Measurements from ENCODE around the gene OR2Y1.
"Not testable (repeated sequence)": the region's sequence is repeated elsewhere in the genome, so short reads cannot be mapped to it uniquely, and the experiment has no call there.

Gene OR2Y1

GRCh38 chr5:180704362-180704761 lies 35.5 kb downstream of the OR2Y1 start:
- no peak for TF ChIP-seq EZH2phosphoT487 (IDR thresholded peaks at IDR 0.05; ENCODE audit: borderline replicate concordance, low read length)
- no peak for TF ChIP-seq CTCF (IDR thresholded peaks at IDR 0.05; ENCODE audit: low read depth, low read length, poor library complexity, severe bottlenecking)
- no peaks in the 10 kb centered on the region for H3F3A ChIP-seq (ENCODE audit: control insufficient read depth, insufficient read depth)
- no peak overlapping the region for H3K4me3 ChIP-seq (ENCODE audit: low read length)
- no peaks in the 10 kb centered on the region for H3K36me3 ChIP-seq (ENCODE audit: control insufficient read depth, low read length)
- H3K4me1 ChIP-seq (ENCODE audit: control insufficient read depth, low read length): no peaks in the 10 kb centered on the region
- H3K27ac ChIP-seq (ENCODE audit: low read depth, low read length): no peak overlapping the region
- no peak overlapping the region for H3K4me2 ChIP-seq (ENCODE audit: low read length)
- no peaks in the 10 kb centered on the region for H3K9me2 ChIP-seq (replicated peaks; ENCODE audit: control insufficient read depth, low read length)
- no peaks in the 10 kb centered on the region for H3K79me2 ChIP-seq (ENCODE audit: control insufficient read depth, low read length)
- H4K20me1 ChIP-seq (ENCODE audit: control insufficient read depth, insufficient read depth, low read depth, low read length): no peaks in the 10 kb centered on the region
- peaks cover 5% of the 10 kb centered on the region for H3K27me3 ChIP-seq (ENCODE audit: control insufficient read depth, low read length)
- H3K9me3 ChIP-seq (ENCODE audit: control insufficient read depth, insufficient read depth, low read length): no peaks in the 10 kb centered on the region

- no peak overlapping the region for H3K4me2 ChIP-seq (ENCODE audit: low read length)
- no peaks in the 10 kb centered on the region for H3K79me2 ChIP-seq (ENCODE audit: control insufficient read depth, low read length)
- H4K20me1 ChIP-seq (ENCODE audit: control insufficient read depth, insufficient read depth, low read depth, low read length): no peaks in the 10 kb centered on the region
- H3K9me2 ChIP-seq (replicated peaks; ENCODE audit: control insufficient read depth, low read length): no peaks in the 10 kb centered on the region
- no peak overlapping the region for H3K27ac ChIP-seq (ENCODE audit: low read depth, low read length)
- peaks cover 2% of the 10 kb centered on the region for H3K27me3 ChIP-seq (ENCODE audit: control insufficient read depth, low read length)
- no peak overlapping the region for H3K4me3 ChIP-seq (ENCODE audit: low read length)
- no peaks in the 10 kb centered on the region for H3K36me3 ChIP-seq (ENCODE audit: control insufficient read depth, low read length)
- H3F3A ChIP-seq (ENCODE audit: control insufficient read depth, insufficient read depth): no peaks in the 10 kb centered on the region
- no peaks in the 10 kb centered on the region for H3K9me3 ChIP-seq (ENCODE audit: control insufficient read depth, insufficient read depth, low read length)
- TF ChIP-seq EZH2phosphoT487 (IDR thresholded peaks at IDR 0.05; ENCODE audit: borderline replicate concordance, low read length): no peak
- no peaks in the 10 kb centered on the region for H3K4me1 ChIP-seq (ENCODE audit: control insufficient read depth, low read length)
Measured at GRCh38 chr5:180703912-180704311, 35.9 kb downstream of the OR2Y1 start.

- not testable (repeated sequence) for H3K79me2 ChIP-seq (ENCODE audit: control insufficient read depth, low read length); H3K4me3 ChIP-seq (ENCODE audit: low read length); H3K4me1 ChIP-seq (ENCODE audit: control insufficient read depth, low read length); H3K27me3 ChIP-seq (ENCODE audit: control insufficient read depth, low read length); H3K27ac ChIP-seq (ENCODE audit: low read depth, low read length); H3K4me2 ChIP-seq (ENCODE audit: low read length); H4K20me1 ChIP-seq (ENCODE audit: control insufficient read depth, insufficient read depth, low read depth, low read length); H3K9me2 ChIP-seq (replicated peaks; ENCODE audit: control insufficient read depth, low read length); H3K36me3 ChIP-seq (ENCODE audit: control insufficient read depth, low read length); H3F3A ChIP-seq (ENCODE audit: control insufficient read depth, insufficient read depth); H3K9me3 ChIP-seq (ENCODE audit: control insufficient read depth, insufficient read depth, low read length)
Measured at GRCh38 chr5:180703371-180703770, 36.5 kb downstream of the OR2Y1 start.

GRCh38 chr5:180700440-180700839 lies 39.4 kb downstream of the OR2Y1 start:
- H4K20me1 ChIP-seq (ENCODE audit: control insufficient read depth, insufficient read depth, low read depth, low read length); H3F3A ChIP-seq (ENCODE audit: control insufficient read depth, insufficient read depth); H3K4me1 ChIP-seq (ENCODE audit: control insufficient read depth, low read length); H3K9me2 ChIP-seq (replicated peaks; ENCODE audit: control insufficient read depth, low read length); H3K27ac ChIP-seq (ENCODE audit: low read depth, low read length); H3K4me3 ChIP-seq (ENCODE audit: low read length); H3K27me3 ChIP-seq (ENCODE audit: control insufficient read depth, low read length); H3K36me3 ChIP-seq (ENCODE audit: control insufficient read depth, low read length); H3K79me2 ChIP-seq (ENCODE audit: control insufficient read depth, low read length); H3K9me3 ChIP-seq (ENCODE audit: control insufficient read depth, insufficient read depth, low read length); H3K4me2 ChIP-seq (ENCODE audit: low read length): not testable (repeated sequence)

- Histone ChIP-seq H3F3A (ENCODE audit: control insufficient read depth, insufficient read depth) (no peaks in the 10 kb centered on the region), H3K4me3 (ENCODE audit: low read length) (no peak overlapping the region), H3K9me2 (replicated peaks; ENCODE audit: control insufficient read depth, low read length) (no peaks in the 10 kb centered on the region), H4K20me1 (ENCODE audit: control insufficient read depth, insufficient read depth, low read depth, low read length) (no peaks in the 10 kb centered on the region), H3K36me3 (ENCODE audit: control insufficient read depth, low read length) (no peaks in the 10 kb centered on the region), H3K27ac (ENCODE audit: low read depth, low read length) (no peak overlapping the region), H3K9me3 (ENCODE audit: control insufficient read depth, insufficient read depth, low read length) (peaks cover 8% of the 10 kb centered on the region), H3K27me3 (ENCODE audit: control insufficient read depth, low read length) (no peaks in the 10 kb centered on the region), H3K4me1 (ENCODE audit: control insufficient read depth, low read length) (no peaks in the 10 kb centered on the region), H3K4me2 (ENCODE audit: low read length) (no peak overlapping the region), H3K79me2 (ENCODE audit: control insufficient read depth, low read length) (no peaks in the 10 kb centered on the region)
- TF ChIP-seq EZH2phosphoT487 (IDR thresholded peaks at IDR 0.05; ENCODE audit: borderline replicate concordance, low read length): no peak
- TF ChIP-seq CTCF (IDR thresholded peaks at IDR 0.05; ENCODE audit: low read depth, low read length, poor library complexity, severe bottlenecking): no peak
Measured at GRCh38 chr5:180699042-180699441, 40.8 kb downstream of the OR2Y1 start.

Measured in DOHH2 (cell line).